Measurements from ENCODE around the gene ROCK2.

DNA sequence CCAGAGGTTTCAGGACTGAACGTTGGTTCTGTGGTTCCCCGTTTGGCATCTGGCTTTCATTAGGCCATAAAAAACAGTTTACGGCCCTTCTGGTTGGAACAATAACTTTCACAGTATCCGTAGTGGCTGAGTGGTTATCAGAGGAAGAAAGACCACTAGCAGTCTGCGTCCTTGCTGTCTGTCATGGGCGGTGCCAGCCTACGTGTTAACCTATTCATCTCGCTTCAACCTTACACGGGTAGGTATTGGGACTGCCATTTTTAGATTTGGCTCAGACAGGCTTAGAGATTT lies 42.6 kb upstream of the ROCK2 start:
- TF ChIP-seq, protein P1, sequence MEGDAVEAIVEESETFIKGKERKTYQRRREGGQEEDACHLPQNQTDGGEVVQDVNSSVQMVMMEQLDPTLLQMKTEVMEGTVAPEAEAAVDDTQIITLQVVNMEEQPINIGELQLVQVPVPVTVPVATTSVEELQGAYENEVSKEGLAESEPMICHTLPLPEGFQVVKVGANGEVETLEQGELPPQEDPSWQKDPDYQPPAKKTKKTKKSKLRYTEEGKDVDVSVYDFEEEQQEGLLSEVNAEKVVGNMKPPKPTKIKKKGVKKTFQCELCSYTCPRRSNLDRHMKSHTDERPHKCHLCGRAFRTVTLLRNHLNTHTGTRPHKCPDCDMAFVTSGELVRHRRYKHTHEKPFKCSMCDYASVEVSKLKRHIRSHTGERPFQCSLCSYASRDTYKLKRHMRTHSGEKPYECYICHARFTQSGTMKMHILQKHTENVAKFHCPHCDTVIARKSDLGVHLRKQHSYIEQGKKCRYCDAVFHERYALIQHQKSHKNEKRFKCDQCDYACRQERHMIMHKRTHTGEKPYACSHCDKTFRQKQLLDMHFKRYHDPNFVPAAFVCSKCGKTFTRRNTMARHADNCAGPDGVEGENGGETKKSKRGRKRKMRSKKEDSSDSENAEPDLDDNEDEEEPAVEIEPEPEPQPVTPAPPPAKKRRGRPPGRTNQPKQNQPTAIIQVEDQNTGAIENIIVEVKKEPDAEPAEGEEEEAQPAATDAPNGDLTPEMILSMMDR (IDR thresholded peaks at IDR 0.05) = peak in 1 of 6 experiments; percentile 7
- no peak for TF ChIP-seq POLR2A (IDR thresholded peaks at IDR 0.05)

All from Peyer's patch (tissue), 4 donors.